Articular chondrocyte of knee joint (primary cell): ENCODE measurements around the gene MINAR1. TPM values are rescaled to one million over a fixed set of nuclear protein-coding genes. Genes with fewer than 3 reads are reported as not detected.

Experiments used
- total RNA-seq: library from RNA; depleted of rRNA; stranded (reverse); fragments of >200 nt; gene quantifications from 2 replicates; pipeline ENCODE4 v1.2.3, GENCODE V29; 2012

Gene MINAR1
- total RNA-seq = 1.2 and 1.7 TPM in 2 replicates

GRCh38 chr15:79431636-79432344 is at the start of gene MINAR1:
TSS of gene MINAR1 (plus strand) at chr15:79432336. CDS start at chr15:79456148, 23,812 bp downstream.

Other genes starting within 250 kb of the MINAR1 start
- not detected in 2 replicates for gene ANKRD34C, start 149.6 kb upstream of the MINAR1 start, total RNA-seq
- 128 and 131 TPM in 2 replicates for gene TMED3, start 121.2 kb upstream of the MINAR1 start, total RNA-seq